ENCODE data around the gene TNFAIP8.

DNA sequence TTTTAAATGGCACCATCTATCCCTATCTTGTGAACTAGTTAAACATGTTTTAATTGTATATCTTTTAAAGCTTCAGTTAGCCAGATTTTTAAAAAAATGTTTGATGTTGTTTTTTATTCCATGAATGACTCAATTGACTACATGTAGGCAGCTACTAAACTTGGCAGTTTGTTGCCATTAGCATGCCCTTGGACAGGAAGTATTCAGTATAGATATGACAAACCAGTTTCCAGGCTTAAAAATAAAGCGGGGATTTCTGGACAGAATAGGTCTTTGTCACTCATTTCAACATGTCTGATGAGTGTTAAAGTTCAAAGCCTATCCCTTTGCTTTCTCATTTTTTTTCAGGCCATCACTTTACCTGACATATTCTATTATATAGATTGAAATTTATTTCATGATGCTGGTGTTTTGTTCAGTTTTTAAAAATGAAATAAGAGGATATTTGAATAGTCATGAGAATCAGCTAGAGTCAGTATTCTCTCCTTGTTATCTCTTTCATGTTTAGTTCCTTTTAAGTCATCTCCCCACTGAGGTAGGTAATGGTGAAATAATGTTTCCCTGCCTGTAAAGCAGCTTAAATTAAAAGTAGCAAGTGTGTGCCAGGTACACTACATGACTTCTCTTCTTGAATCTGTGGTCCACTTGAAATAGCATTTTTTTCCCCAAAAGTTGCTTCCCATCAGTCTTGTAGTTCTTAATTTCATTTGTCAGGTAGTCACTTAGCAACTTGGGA, 11.9 kb downstream of the TNFAIP8 start:
- TF ChIP-seq CTCF (IDR thresholded peaks at IDR 0.05) (no peak), POLR2A (IDR thresholded peaks at IDR 0.05) (no peak)

Measured in transverse colon (tissue), 3 donors.